Measurements from ENCODE around the gene HRH1.

- TF ChIP-seq CTCF (IDR thresholded peaks at IDR 0.05; ENCODE audit: insufficient read depth, low read depth, low read length), result no peak
- no peak for TF ChIP-seq EZH2 (IDR thresholded peaks at IDR 0.05; ENCODE audit: insufficient read depth, low read length)
Observed at GRCh38 chr3:11145888-11146287, 8.4 kb upstream of the HRH1 start.

Measured in astrocyte (in vitro differentiated cells and primary cell).